Aorta (tissue), 5 donors: ENCODE results near the gene ASB10. TPM values are rescaled to one million over a fixed set of nuclear protein-coding genes. Genes with fewer than 3 reads are reported as not detected.

ENCODE experiments used
- ATAC-seq: fragments of 200-7000 bp; cut with Tn5 transposase; one replicate; pipeline ENCODE4 v1.9.1; 2022; ENCODE audit warnings: moderate library complexity; ENCODE audit not compliant: low FRiP score
- DNase-seq, 2 donors: peaks; one replicate each; pipeline ENCODE4 v3.0.0-alpha.2; 2020
- H3K27ac ChIP-seq, 2 donors: one replicate each; pipeline ENCODE4 v1.5.1; 2013; ENCODE audit warnings: low read length in 2 of 2, mild to moderate bottlenecking in 2 of 2, moderate library complexity in 2 of 2, control low read depth in 1 of 2, inconsistent platforms in 1 of 2, low read depth in 1 of 2
- H3K27me3 ChIP-seq, 2 donors: one replicate each; pipeline ENCODE4 v1.6.1; 2013; ENCODE audit warnings: control low read depth in 1 of 2, low read length in 1 of 2, mild to moderate bottlenecking in 1 of 2, moderate library complexity in 1 of 2; ENCODE audit not compliant: insufficient read depth in 2 of 2, control insufficient read depth in 1 of 2
- H3K36me3 ChIP-seq, 2 donors: one replicate each; pipeline ENCODE4 v1.6.1; 2013; ENCODE audit warnings: control low read depth in 1 of 2, low read length in 1 of 2, mild to moderate bottlenecking in 1 of 2; ENCODE audit not compliant: insufficient read depth in 2 of 2, control insufficient read depth in 1 of 2
- H3K4me1 ChIP-seq, 2 donors: one replicate each; pipeline ENCODE4 v1.6.1; 2013; ENCODE audit warnings: low read length in 2 of 2, control low read depth in 1 of 2, mild to moderate bottlenecking in 1 of 2, moderate library complexity in 1 of 2; ENCODE audit not compliant: insufficient read depth in 2 of 2, control insufficient read depth in 1 of 2
- H3K4me3 ChIP-seq, 2 donors: one replicate each; pipeline ENCODE4 v1.5.1; 2013; ENCODE audit warnings: low read length in 2 of 2, control low read depth in 1 of 2, mild to moderate bottlenecking in 1 of 2
- H3K9me3 ChIP-seq: one replicate; pipeline ENCODE4 v1.6.1; 2013; ENCODE audit warnings: mild to moderate bottlenecking, low read length; ENCODE audit not compliant: control insufficient read depth
- WGBS, 2 donors: extraction: QIAGEN DNeasy Blood & Tissue Kit; methylation state at CpG; one replicate each; pipeline ENCODE4 v1.1.7; 2013; 5-methylcytosine and 5-hydroxymethylcytosine counted together
- intact Hi-C, 2 donors: fragments of 100-400 bp; cut with DNase I; formaldehyde crosslinking; loops; one replicate each; pipeline versions ENCODE4 v1.14.2 to v1.15.0; 2022
- polyA plus RNA-seq, 2 donors: library from polyadenylated mRNA; stranded (reverse); fragments of 200-250 nt; gene quantifications; one replicate each; pipeline ENCODE4 v1.2.3, GENCODE V29; 2013
- total RNA-seq, 2 donors: library from RNA; stranded (reverse); fragmentation: NEBNext Ultra II Directional; extraction: Animal tissue kit (Norgen Biotek cat#: 25700); gene quantifications; one replicate each; pipeline ENCODE4 v1.2.1, GENCODE V29; 2021
- donor health status: healthy with polysubstance abuse.
- donor health status: Bipolar disorder and iron deficiency.
- donor health status: DM: no; HTN: no; CAD: no.
- donor health status: DM: no; HTN: no; CAD: no.
- donor health status: DM: yes; HTN: yes; CAD: no.

Gene ASB10
- total and polyA plus RNA-seq, 4 donors, result not detected

- H3K9me3 ChIP-seq, result no peaks in the 10 kb centered on the region
- no peak overlapping the region for H3K27ac ChIP-seq
- DNase-seq (no peak), ATAC-seq (no peak)
- H3K36me3 ChIP-seq, result no peaks in the 10 kb centered on the region
- intact Hi-C loops, result no loop called here
- H3K4me1 ChIP-seq, result no peaks in the 10 kb centered on the region
- H3K27me3 ChIP-seq, result no peaks in the 10 kb centered on the region
- peak overlapping the region; percentile 9 to 36 for H3K4me3 ChIP-seq
- WGBS, 2 donors, result 16 to 18% methylated on average over 29 to 31 of the region's 31 CpGs
These were observed 20.3 kb downstream of the ASB10 start for GRCh38 chr7:151166629-151167196.

- WGBS, 2 donors, result 90 to 92% methylated on average over 1 of the region's 1 CpG
- no peak for DNase-seq
- intact Hi-C loops, result no loop called here
- Histone ChIP-seq H3K4me1 (no peaks in the 10 kb centered on the region), H3K27ac (no peak overlapping the region), H3K4me3 (no peak overlapping the region), H3K36me3 (no peaks in the 10 kb centered on the region), H3K9me3 (no peaks in the 10 kb centered on the region), H3K27me3 (no peaks in the 10 kb centered on the region)
- no peak for ATAC-seq
These were observed 25.3 kb downstream of the ASB10 start for GRCh38 chr7:151161757-151162156.

GRCh38 chr7:151157645-151158329 lies 29.3 kb downstream of the ASB10 start:
- DNase-seq (no peak), ATAC-seq (no peak)
- Histone ChIP-seq H3K9me3 (no peaks in the 10 kb centered on the region), H3K4me3 (no peak overlapping the region), H3K27me3 (no peaks in the 10 kb centered on the region), H3K27ac (no peak overlapping the region), H3K4me1 (no peaks in the 10 kb centered on the region), H3K36me3 (no peaks in the 10 kb centered on the region)
- intact Hi-C loops, result no loop called here
- WGBS, 2 donors, result 80 to 81% methylated on average over 7 of the region's 7 CpGs

- 48 to 57% methylated on average over 6 of the region's 6 CpGs for WGBS, 2 donors
- ATAC-seq, result no peak
- Histone ChIP-seq H3K27me3 (no peaks in the 10 kb centered on the region), H3K27ac (no peak overlapping the region), H3K4me1 (no peaks in the 10 kb centered on the region), H3K9me3 (no peaks in the 10 kb centered on the region), H3K36me3 (no peaks in the 10 kb centered on the region), H3K4me3 (no peak overlapping the region)
- no peak for DNase-seq
- intact Hi-C loops, result no loop called here
These were observed 34.2 kb downstream of the ASB10 start for GRCh38 chr7:151152643-151153513.

- Histone ChIP-seq H3K27me3 (no peaks in the 10 kb centered on the region), H3K36me3 (no peaks in the 10 kb centered on the region), H3K4me3 (no peak overlapping the region), H3K4me1 (no peaks in the 10 kb centered on the region), H3K27ac (no peak overlapping the region), H3K9me3 (no peaks in the 10 kb centered on the region)
- no peak for DNase-seq
- intact Hi-C loops, result no loop called here
- 62 to 74% methylated on average over 3 of the region's 3 CpGs for WGBS, 2 donors
- no peak for ATAC-seq
These were observed 36.7 kb downstream of the ASB10 start for GRCh38 chr7:151150388-151150787.

- Histone ChIP-seq H3K27ac (no peak overlapping the region), H3K36me3 (peaks cover 0 to under 1% of the 10 kb centered on the region in 2 donors), H3K4me1 (no peaks in the 10 kb centered on the region), H3K27me3 (no peaks in the 10 kb centered on the region), H3K9me3 (no peaks in the 10 kb centered on the region), H3K4me3 (no peak overlapping the region)
- intact Hi-C loops, result no loop called here
- WGBS, 2 donors, result 62 to 65% methylated on average over 22 of the region's 22 CpGs
- DNase-seq, result no peak
- no peak for ATAC-seq
These were observed 38.5 kb downstream of the ASB10 start for GRCh38 chr7:151148319-151149259.

- H3K27me3 ChIP-seq, result no peaks in the 10 kb centered on the region
- H3K27ac ChIP-seq, result no peak overlapping the region
- H3K36me3 ChIP-seq, result peaks cover 0 to 3% of the 10 kb centered on the region in 2 donors
- no peak for DNase-seq
- no peak overlapping the region for H3K4me3 ChIP-seq
- no peaks in the 10 kb centered on the region for H3K9me3 ChIP-seq
- intact Hi-C loops, result no loop called here
- ATAC-seq, result no peak
- no peaks in the 10 kb centered on the region for H3K4me1 ChIP-seq
- 77 to 78% methylated on average over 3 of the region's 3 CpGs for whole genome bisulfite sequencing, 2 donors
These were observed 40.3 kb downstream of the ASB10 start for GRCh38 chr7:151146761-151147160.

GRCh38 chr7:151144387-151144786 lies 42.7 kb downstream of the ASB10 start:
- Histone ChIP-seq H3K4me1 (no peaks in the 10 kb centered on the region), H3K27ac (no peak overlapping the region), H3K4me3 (no peak overlapping the region), H3K36me3 (peaks cover 0 to 3% of the 10 kb centered on the region in 2 donors), H3K9me3 (no peaks in the 10 kb centered on the region), H3K27me3 (no peaks in the 10 kb centered on the region)
- no peak for DNase-seq
- intact Hi-C loops, result no loop called here
- no peak for ATAC-seq
- 95 to 96% methylated on average over 7 of the region's 7 CpGs for WGBS, 2 donors
